H1 (cell line): Measurements from ENCODE around the gene SPTBN4. TPM values are rescaled to one million over a fixed set of nuclear protein-coding genes. Genes with fewer than 3 reads are reported as not detected.

Source experiments
- CTCF ChIA-PET: fragments of 300-600 bp; sonication (Branson Sonifier 250); formaldehyde crosslinking; loops from one replicate; lab custom pipeline; 2021; ENCODE audit not compliant: partially characterized antibody; lab: Charles Lee
- POLR2A ChIA-PET: fragments of 300-600 bp; sonication (Branson Sonifier 250); formaldehyde crosslinking; loops from one replicate; lab custom pipeline; 2021; ENCODE audit warnings: inconsistent platforms; ENCODE audit not compliant: partially characterized antibody; lab: Charles Lee
- DNase-seq, 2 experiments: peaks; one replicate each; pipeline versions ENCODE4 v3.0.0 to v3.0.0-alpha.2; 2010 to 2022; ENCODE audit warnings: low spot score in 2 of 2, low read depth in 1 of 2, mixed read lengths in 1 of 2
- FAIRE-seq: peaks from 2 replicates; lab custom pipeline; 2011; peaks lifted over from hg19 to GRCh38; lab: Jason Lieb, UNC
- H2AFZ ChIP-seq: 2 replicates; pipeline ENCODE4 v1.8.1; 2012; ENCODE audit warnings: low read length, inconsistent platforms
- H2AK5ac ChIP-seq: 2 replicates; pipeline ENCODE4 v1.6.1; 2013; ENCODE audit warnings: low read depth, low read length
- H2BK120ac ChIP-seq: replicated peaks from 2 replicates; pipeline ENCODE3; 2013; ENCODE audit warnings: low read depth, low read length, inconsistent platforms
- H2BK12ac ChIP-seq: 2 replicates; pipeline ENCODE4 v1.6.1; 2013; ENCODE audit warnings: low read depth, low read length
- H2BK15ac ChIP-seq: 2 replicates; pipeline ENCODE4 v1.6.1; 2013; ENCODE audit warnings: low read length
- H2BK20ac ChIP-seq: 2 replicates; pipeline ENCODE4 v1.6.1; 2013; ENCODE audit warnings: low read length
- H2BK5ac ChIP-seq: 2 replicates; pipeline ENCODE4 v1.6.1; 2013; ENCODE audit warnings: low read depth, low read length
- H3K14ac ChIP-seq: 2 replicates; pipeline ENCODE4 v1.6.1; 2013; ENCODE audit warnings: inconsistent platforms; ENCODE audit not compliant: insufficient read length
- H3K18ac ChIP-seq: 2 replicates; pipeline ENCODE4 v1.6.1; 2013; ENCODE audit warnings: low read length; ENCODE audit errors: extremely low read depth
- H3K23ac ChIP-seq: 2 replicates; pipeline ENCODE4 v1.6.1; 2013; ENCODE audit warnings: inconsistent platforms; ENCODE audit not compliant: insufficient read length
- H3K23me2 ChIP-seq: 2 replicates; pipeline ENCODE4 v1.6.1; 2013; ENCODE audit warnings: low read depth, low read length
- H3K27ac ChIP-seq: 2 replicates; pipeline ENCODE4 v1.6.1; 2011; ENCODE audit warnings: low read depth, low read length, inconsistent platforms
- H3K27me3 ChIP-seq, 4 experiments: replicated peaks in 1 of 4; 1 replicate in 1 of 4; 2 replicates in 3 of 4; pipeline versions ENCODE4 v1.6.1 to v1.8.1; 2011 to 2013; ENCODE audit warnings: low read length in 3 of 4, mild to moderate bottlenecking in 3 of 4, inconsistent platforms in 2 of 4, mixed read lengths in 2 of 4, moderate library complexity in 1 of 4; ENCODE audit not compliant: control insufficient read depth in 3 of 4, insufficient read depth in 3 of 4; ENCODE audit errors: extremely low read depth in 1 of 4
- H3K36me3 ChIP-seq, 4 experiments: 2 replicates each; pipeline versions ENCODE4 v1.6.1 to v1.8.1; 2011 to 2013; ENCODE audit warnings: mild to moderate bottlenecking in 4 of 4, low read length in 3 of 4, moderate library complexity in 2 of 4, control low read depth in 1 of 4, inconsistent platforms in 1 of 4; ENCODE audit not compliant: insufficient read depth in 4 of 4, control insufficient read depth in 2 of 4
- H3K4ac ChIP-seq: replicated peaks from 2 replicates; pipeline ENCODE3; 2013; ENCODE audit warnings: low read length, low read depth, mixed read lengths, inconsistent platforms; ENCODE audit not compliant: insufficient read length
- H3K4me1 ChIP-seq, 4 experiments: replicated peaks in 1 of 4; 1 replicate in 1 of 4; 2 replicates in 3 of 4; pipeline versions ENCODE4 v1.6.1 to v1.8.1; 2011 to 2013; ENCODE audit warnings: low read length in 3 of 4, inconsistent platforms in 2 of 4, mixed read lengths in 1 of 4; ENCODE audit not compliant: insufficient read depth in 4 of 4, control insufficient read depth in 3 of 4
- H3K4me2 ChIP-seq, 2 experiments: 2 replicates each; pipeline versions ENCODE4 v1.6.1 to v1.8.1; 2011 to 2013; ENCODE audit warnings: low read depth in 2 of 2, low read length in 2 of 2, control low read depth in 1 of 2, inconsistent platforms in 1 of 2, mild to moderate bottlenecking in 1 of 2; ENCODE audit not compliant: insufficient read depth in 1 of 2
- H3K4me3 ChIP-seq, 4 experiments: fragments of 200-600, 300-600 bp in 1 of 4; sonication (generic), shearing (Covaris generic), sonication (Bioruptor Twin) in 1 of 4; 2 replicates each; pipeline versions ENCODE4 v1.5.1 to v1.8.1; 2011 to 2016; ENCODE audit warnings: low read length in 4 of 4, low read depth in 3 of 4, control low read depth in 2 of 4, inconsistent platforms in 2 of 4, mild to moderate bottlenecking in 2 of 4, mixed read lengths in 1 of 4, moderate library complexity in 1 of 4; ENCODE audit not compliant: insufficient read depth in 2 of 4; ENCODE audit errors: extremely low read depth in 1 of 4
- H3K56ac ChIP-seq: replicated peaks from 2 replicates; pipeline ENCODE3; 2013; ENCODE audit warnings: low read depth, mild to moderate bottlenecking, mixed read lengths, low read length, inconsistent platforms; ENCODE audit not compliant: insufficient read length
- H3K79me1 ChIP-seq: 2 replicates; pipeline ENCODE4 v1.6.1; 2013; ENCODE audit warnings: low read depth, low read length, control low read depth
- H3K79me2 ChIP-seq, 2 experiments: 2 replicates each; pipeline versions ENCODE4 v1.6.1 to v1.8.1; 2012 to 2013; ENCODE audit warnings: low read length in 2 of 2, mild to moderate bottlenecking in 2 of 2, inconsistent platforms in 1 of 2; ENCODE audit not compliant: insufficient read depth in 2 of 2, control insufficient read depth in 1 of 2
- H3K9ac ChIP-seq, 4 experiments: replicated peaks in 1 of 4; 1 replicate in 1 of 4; 2 replicates in 3 of 4; pipeline versions ENCODE4 v1.6.1 to v1.8.1; 2011 to 2013; ENCODE audit warnings: low read depth in 3 of 4, low read length in 3 of 4, control low read depth in 2 of 4, mild to moderate bottlenecking in 2 of 4, moderate library complexity in 2 of 4, inconsistent platforms in 1 of 4; ENCODE audit errors: extremely low read depth in 1 of 4
- H3K9me3 ChIP-seq, 2 experiments: 2 replicates each; pipeline versions ENCODE4 v1.6.1 to v1.8.1; 2012 to 2013; ENCODE audit warnings: mild to moderate bottlenecking in 2 of 2, moderate library complexity in 2 of 2, control low read depth in 1 of 2, inconsistent platforms in 1 of 2, low read depth in 1 of 2, low read length in 1 of 2, mixed read lengths in 1 of 2; ENCODE audit not compliant: insufficient read depth in 2 of 2
- H4K20me1 ChIP-seq, 2 experiments: replicated peaks in 1 of 2; 2 replicates each; pipeline versions ENCODE3 to v1.8.1; 2011 to 2013; ENCODE audit warnings: inconsistent platforms in 2 of 2, low read length in 2 of 2, mild to moderate bottlenecking in 1 of 2; ENCODE audit not compliant: insufficient read depth in 2 of 2, control insufficient read depth in 1 of 2
- H4K5ac ChIP-seq: 2 replicates; pipeline ENCODE4 v1.6.1; 2013; ENCODE audit warnings: low read length, low read depth, mixed read lengths, inconsistent platforms; ENCODE audit not compliant: insufficient read length
- H4K8ac ChIP-seq: 2 replicates; pipeline ENCODE4 v1.8.0; 2013; ENCODE audit warnings: mild to moderate bottlenecking, moderate library complexity, low read length, inconsistent platforms; ENCODE audit not compliant: insufficient read depth; ENCODE audit errors: extremely low read depth
- H4K91ac ChIP-seq: replicated peaks from 2 replicates; pipeline ENCODE3; 2013; ENCODE audit warnings: low read length, mixed read lengths, inconsistent platforms; ENCODE audit not compliant: insufficient read length
- CTBP2 ChIP-seq: IDR thresholded peaks from 2 replicates; pipeline ENCODE4 v1.7.0; 2011; ENCODE audit warnings: borderline replicate concordance, mild to moderate bottlenecking, moderate library complexity, mixed read lengths, low read length; ENCODE audit not compliant: insufficient read depth, insufficient read length
- HDAC2 ChIP-seq, 2 experiments: fragments of 300-600 bp in 1 of 2; sonication (generic) in 1 of 2; IDR thresholded peaks; 2 replicates each; pipeline ENCODE4 v1.6.1; 2011 to 2012; ENCODE audit warnings: low read depth in 2 of 2, low read length in 2 of 2, mild to moderate bottlenecking in 2 of 2, moderate library complexity in 2 of 2, borderline replicate concordance in 1 of 2, inconsistent platforms in 1 of 2
- POLR2A ChIP-seq, 2 experiments: IDR thresholded peaks; 1 replicate in 1 of 2; 2 replicates in 1 of 2; pipeline ENCODE4 v1.6.1; 2011; ENCODE audit warnings: low read depth in 2 of 2, low read length in 2 of 2, mild to moderate bottlenecking in 2 of 2; ENCODE audit errors: control extremely low read depth in 1 of 2
- POLR2AphosphoS5 ChIP-seq: IDR thresholded peaks from 2 replicates; pipeline ENCODE4 v1.6.1; 2011; ENCODE audit warnings: low read depth, low read length
- WGBS, 2 experiments: shearing (Covaris generic) in 1 of 2; methylation state at CpG; one replicate each; pipeline versions ENCODE4 v1.1.6 to v1.1.7; 2013 to 2015; ENCODE audit warnings: low lambda C conversion rate in 2 of 2, mixed read lengths in 2 of 2, inconsistent platforms in 1 of 2, low coverage in 1 of 2, missing lambda C conversion rate in 1 of 2; ENCODE audit not compliant: insufficient replicate concordance in 2 of 2, insufficient coverage in 1 of 2, insufficient read length in 1 of 2; ENCODE audit errors: extremely low coverage in 1 of 2, missing lambda C conversion rate in 1 of 2; 5-methylcytosine and 5-hydroxymethylcytosine counted together
- polyA plus RNA-seq, 7 experiments: library from polyadenylated mRNA; depleted of rRNA in 3 of 7; stranded (reverse) in 5 of 7; unstranded in 2 of 7; fragments of >200 nt in 5 of 7; fragments of 200-250 nt in 2 of 7; gene quantifications; 1 replicate in 5 of 7; 2 replicates in 1 of 7; 4 replicates in 1 of 7; pipeline versions ENCODE4 v1.2.1 to v1.2.3, GENCODE V29; 2011 to 2013; ENCODE audit warnings: missing spikeins in 2 of 7, mixed read lengths in 2 of 7
- total RNA-seq: library from RNA; stranded (reverse); fragmentation: NEBNext Ultra II Directional; extraction: Animal tissue kit (Norgen Biotek cat#: 25700); gene quantifications from 2 replicates; pipeline ENCODE4 v1.2.1, GENCODE V29; 2021

The SPTBN4 gene
- total and polyA plus RNA-seq, 2 of the 8 experiments (the other 6 are each of a cell fraction or from before 2014, with no cell fraction given), result 1.9 to 3.0 TPM

DNA sequence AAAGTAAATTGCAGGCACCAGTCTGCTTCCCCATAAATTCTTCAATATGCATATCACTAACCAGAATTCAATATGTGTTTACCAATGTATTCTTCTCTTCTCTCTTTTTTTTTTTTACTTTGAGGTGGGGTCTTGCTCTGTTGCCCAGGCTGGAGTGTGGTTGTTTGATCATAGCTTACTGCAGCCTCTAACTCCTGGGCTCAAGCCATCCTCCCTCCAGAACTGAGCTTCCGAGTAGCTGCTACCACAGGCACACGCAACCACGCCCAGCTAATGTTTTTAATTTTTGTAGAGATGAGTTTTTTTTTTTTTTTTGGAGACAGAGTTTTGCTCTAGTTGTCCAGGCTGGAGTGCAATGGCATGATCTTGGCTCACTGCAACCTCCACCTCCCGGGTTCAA lies 151.2 kb downstream of the SPTBN4 start:
- H3K36me3 ChIP-seq, result peaks cover 3 to 25% (median 14%) of the 10 kb centered on the region in 4 experiments; a peak in 7 of 8 replicates
- no peaks in the 10 kb centered on the region; a peak in 1 of 7 replicates for H3K27me3 ChIP-seq
- FAIRE-seq (no peak), DNase-seq (no peak)
- POLR2A ChIA-PET, result interaction anchor here (0.7 to 1.1 kb wide), 2 partner anchors 8 to 13 kb away, joined by 3 read pairs; no protein-coding TSS in a partner anchor
- H3K4me2 ChIP-seq, result no peak overlapping the region
- WGBS, 2 experiments, result 92% methylated on average over 4 of the region's 4 CpGs; no CpG with 5 or more reads in 1 of the 2 experiments
- H2BK12ac ChIP-seq, result no peak overlapping the region
- H2AFZ ChIP-seq, result no peak overlapping the region
- no peak overlapping the region for H2BK120ac ChIP-seq
- CTCF ChIA-PET, result no interaction called here
- no peak overlapping the region for H3K4ac ChIP-seq
- H3K9me3 ChIP-seq, result no peaks in the 10 kb centered on the region
- no peak overlapping the region for H4K91ac ChIP-seq
- H4K20me1 ChIP-seq, result peaks cover 2 to 6% of the 10 kb centered on the region in 2 experiments
- H3K79me2 ChIP-seq, result no peaks in the 10 kb centered on the region
- peaks cover 0 to 6% (median 5%) of the 10 kb centered on the region in 4 experiments; a peak in 5 of 7 replicates for H3K4me1 ChIP-seq
- H3K23ac ChIP-seq, result no peak overlapping the region
- H3K14ac ChIP-seq, result no peak overlapping the region
- no peak overlapping the region for H2BK20ac ChIP-seq
- no peak overlapping the region for H3K56ac ChIP-seq
- H2BK5ac ChIP-seq, result no peak overlapping the region
- no peak overlapping the region for H3K9ac ChIP-seq
- H3K18ac ChIP-seq, result no peak overlapping the region
- no peak overlapping the region for H4K8ac ChIP-seq
- peaks cover 8% of the 10 kb centered on the region for H3K23me2 ChIP-seq
- H2BK15ac ChIP-seq, result no peak overlapping the region
- H3K27ac ChIP-seq, result no peak overlapping the region
- H2AK5ac ChIP-seq, result no peak overlapping the region
- no peaks in the 10 kb centered on the region for H3K79me1 ChIP-seq
- no peak overlapping the region for H4K5ac ChIP-seq
- no peak overlapping the region for H3K4me3 ChIP-seq
- no peak for TF ChIP-seq HDAC2 (IDR thresholded peaks at IDR 0.05; ENCODE audit: borderline replicate concordance in 1 of 2, low read depth in 2 of 2, low read length in 2 of 2)
- TF ChIP-seq POLR2AphosphoS5, result no peak
- TF ChIP-seq POLR2A (IDR thresholded peaks at IDR 0.05; ENCODE audit: control extremely low read depth in 1 of 2, low read depth in 2 of 2, low read length in 2 of 2), result no peak
- TF ChIP-seq CTBP2, result no peak
